H9 (cell line): Measurements from ENCODE around the gene ABL2. TPM values are rescaled to one million over a fixed set of nuclear protein-coding genes. Genes with fewer than 3 reads are reported as not detected.
"Not testable (repeated sequence)": the region's sequence is repeated elsewhere in the genome, so short reads cannot be mapped to it uniquely, and the experiment has no call there.

Source experiments
- DNase-seq: peaks from one replicate; pipeline ENCODE4 v3.0.0-alpha.2; 2017
- H2AFZ ChIP-seq: one replicate; pipeline ENCODE4 v1.6.1; 2013; ENCODE audit warnings: mild to moderate bottlenecking, low read length, control low read depth, moderate library complexity
- H2AK5ac ChIP-seq: 2 replicates; pipeline ENCODE4 v1.6.1; 2013; ENCODE audit warnings: low read length, control low read depth, mixed read lengths; ENCODE audit not compliant: insufficient read length
- H2BK120ac ChIP-seq: one replicate; pipeline ENCODE4 v1.6.1; 2013; ENCODE audit warnings: low read depth, mild to moderate bottlenecking, low read length, control low read depth, inconsistent platforms; ENCODE audit not compliant: poor library complexity, severe bottlenecking
- H2BK12ac ChIP-seq: 2 replicates; pipeline ENCODE4 v1.6.1; 2013; ENCODE audit warnings: low read length, control low read depth, mixed read lengths, low read depth; ENCODE audit not compliant: insufficient read length
- H2BK15ac ChIP-seq: 2 replicates; pipeline ENCODE4 v1.6.1; 2013; ENCODE audit warnings: low read depth, low read length, control low read depth
- H2BK20ac ChIP-seq: one replicate; pipeline ENCODE4 v1.6.1; 2013; ENCODE audit warnings: low read depth, mild to moderate bottlenecking, low read length, control low read depth, inconsistent platforms; ENCODE audit not compliant: poor library complexity, severe bottlenecking
- H2BK5ac ChIP-seq: 2 replicates; pipeline ENCODE4 v1.6.1; 2013; ENCODE audit warnings: low read length, control low read depth, mixed read lengths; ENCODE audit not compliant: insufficient read length
- H3K14ac ChIP-seq: 2 replicates; pipeline ENCODE4 v1.6.1; 2013; ENCODE audit warnings: low read length, control low read depth; ENCODE audit not compliant: insufficient read depth
- H3K18ac ChIP-seq: 2 replicates; pipeline ENCODE4 v1.6.1; 2013; ENCODE audit warnings: low read depth, mild to moderate bottlenecking, mixed read lengths, low read length, control low read depth; ENCODE audit not compliant: insufficient read length
- H3K23ac ChIP-seq: 2 replicates; pipeline ENCODE4 v1.6.1; 2013; ENCODE audit warnings: low read length, control low read depth, mixed read lengths, low read depth; ENCODE audit not compliant: insufficient read length
- H3K23me2 ChIP-seq: 2 replicates; pipeline ENCODE4 v1.6.1; 2013; ENCODE audit warnings: low read depth, mild to moderate bottlenecking, mixed read lengths, low read length, control low read depth; ENCODE audit not compliant: insufficient read length, poor library complexity, severe bottlenecking
- H3K27ac ChIP-seq: 2 replicates; pipeline ENCODE4 v1.5.1; 2013; ENCODE audit warnings: low read length, control low read depth, mixed read lengths, low read depth; ENCODE audit not compliant: insufficient read length
- H3K27me3 ChIP-seq: 2 replicates; pipeline ENCODE4 v1.6.1; 2013; ENCODE audit warnings: low read length, control low read depth, inconsistent platforms; ENCODE audit not compliant: insufficient read depth
- H3K4ac ChIP-seq: 2 replicates; pipeline ENCODE4 v1.6.1; 2013; ENCODE audit warnings: low read depth, mild to moderate bottlenecking, control low read depth, inconsistent platforms, low read length, moderate library complexity
- H3K4me1 ChIP-seq: 2 replicates; pipeline ENCODE4 v1.6.1; 2013; ENCODE audit warnings: low read length, control low read depth, inconsistent platforms; ENCODE audit not compliant: insufficient read depth
- H3K4me2 ChIP-seq: 2 replicates; pipeline ENCODE4 v1.6.1; 2013; ENCODE audit warnings: low read length, control low read depth, mixed read lengths; ENCODE audit not compliant: insufficient read length, insufficient read depth
- H3K56ac ChIP-seq: 2 replicates; pipeline ENCODE4 v1.6.1; 2013; ENCODE audit warnings: low read depth, mild to moderate bottlenecking, mixed read lengths, low read length, control low read depth; ENCODE audit not compliant: insufficient read length
- H3K79me1 ChIP-seq: 2 replicates; pipeline ENCODE4 v1.6.1; 2013; ENCODE audit warnings: low read depth, mild to moderate bottlenecking, moderate library complexity, low read length, control low read depth, inconsistent platforms; ENCODE audit not compliant: insufficient read depth, poor library complexity, severe bottlenecking
- H3K79me2 ChIP-seq: 2 replicates; pipeline ENCODE4 v1.6.1; 2013; ENCODE audit warnings: low read length, control low read depth, inconsistent platforms; ENCODE audit not compliant: insufficient read depth
- H3K9ac ChIP-seq: 2 replicates; pipeline ENCODE4 v1.6.1; 2013; ENCODE audit warnings: low read length, control low read depth, mixed read lengths; ENCODE audit not compliant: insufficient read length; ENCODE audit errors: extremely low read depth
- H3K9me3 ChIP-seq: one replicate; pipeline ENCODE4 v1.6.1; 2013; ENCODE audit warnings: low read depth, low read length, inconsistent platforms; ENCODE audit not compliant: control insufficient read depth
- H3T11ph ChIP-seq: one replicate; pipeline ENCODE4 v1.6.1; 2013; ENCODE audit warnings: mild to moderate bottlenecking, low read length, control low read depth, inconsistent platforms
- H4K20me1 ChIP-seq: one replicate; pipeline ENCODE4 v1.6.1; 2013; ENCODE audit not compliant: control insufficient read depth, insufficient read length, insufficient read depth
- H4K5ac ChIP-seq: 2 replicates; pipeline ENCODE4 v1.6.1; 2013; ENCODE audit warnings: low read depth, mild to moderate bottlenecking, mixed read lengths, low read length, control low read depth; ENCODE audit not compliant: insufficient read length
- H4K8ac ChIP-seq: replicated peaks from 2 replicates; pipeline ENCODE4 v1.6.1; 2013; ENCODE audit warnings: low read length, control low read depth, mixed read lengths, low read depth; ENCODE audit not compliant: insufficient read length
- H4K91ac ChIP-seq: 2 replicates; pipeline ENCODE4 v1.6.1; 2013; ENCODE audit warnings: low read depth, mild to moderate bottlenecking, moderate library complexity, mixed read lengths, low read length, control low read depth; ENCODE audit not compliant: insufficient read length
- H3K27ac Mint-ChIP-seq, 3 experiments: 2 replicates in 2 of 3; 3 replicates in 1 of 3; pipeline ENCODE4 v1.8.0; 2020 to 2021; ENCODE audit warnings: mixed read lengths in 3 of 3, mild to moderate bottlenecking in 1 of 3, moderate library complexity in 1 of 3
- H3K27me3 Mint-ChIP-seq: 2 replicates; pipeline ENCODE4 v1.8.0; 2021; ENCODE audit warnings: low read depth, mild to moderate bottlenecking, moderate library complexity, mixed read lengths
- H3K36me3 Mint-ChIP-seq, 3 experiments: 2 replicates in 2 of 3; 3 replicates in 1 of 3; pipeline ENCODE4 v1.8.0; 2020 to 2021; ENCODE audit warnings: low read depth in 3 of 3, mixed read lengths in 3 of 3; ENCODE audit not compliant: insufficient read depth in 1 of 3
- H3K4me1 Mint-ChIP-seq, 2 experiments: 2 replicates each; pipeline ENCODE4 v1.8.0; 2020; ENCODE audit warnings: mixed read lengths in 2 of 2
- H3K4me3 Mint-ChIP-seq, 2 experiments: 2 replicates in 1 of 2; 3 replicates in 1 of 2; pipeline ENCODE4 v1.8.0; 2020 to 2021; ENCODE audit warnings: mild to moderate bottlenecking in 2 of 2, mixed read lengths in 2 of 2, moderate library complexity in 1 of 2
- H3K9me3 Mint-ChIP-seq, 2 experiments: 2 replicates in 1 of 2; 3 replicates in 1 of 2; pipeline ENCODE4 v1.8.0; 2020; ENCODE audit warnings: mild to moderate bottlenecking in 2 of 2, mixed read lengths in 2 of 2, moderate library complexity in 1 of 2
- WGBS: extraction: QIAGEN DNeasy Blood & Tissue Kit; methylation state at CpG from one replicate; pipeline ENCODE4 v1.1.7; 2013; ENCODE audit warnings: missing lambda C conversion rate, low lambda C conversion rate, mixed read lengths; ENCODE audit not compliant: insufficient read length; ENCODE audit errors: extremely low coverage; 5-methylcytosine and 5-hydroxymethylcytosine counted together
- total RNA-seq: library from RNA; stranded (reverse); gene quantifications from 2 replicates; pipeline ENCODE4 v1.2.1, GENCODE V29; 2021
- TF ChIP-seq, protein P1 (sequence below): fragments of 200-600 bp; sonication (generic); conservative IDR thresholded peaks from 3 replicates; pipeline ENCODE4 v1.8.0; 2021; ENCODE audit warnings: antibody characterized with exemption, mild to moderate bottlenecking

The ABL2 gene
- total RNA-seq, 1 experiment from 2014 or later = 21.2 TPM

DNA sequence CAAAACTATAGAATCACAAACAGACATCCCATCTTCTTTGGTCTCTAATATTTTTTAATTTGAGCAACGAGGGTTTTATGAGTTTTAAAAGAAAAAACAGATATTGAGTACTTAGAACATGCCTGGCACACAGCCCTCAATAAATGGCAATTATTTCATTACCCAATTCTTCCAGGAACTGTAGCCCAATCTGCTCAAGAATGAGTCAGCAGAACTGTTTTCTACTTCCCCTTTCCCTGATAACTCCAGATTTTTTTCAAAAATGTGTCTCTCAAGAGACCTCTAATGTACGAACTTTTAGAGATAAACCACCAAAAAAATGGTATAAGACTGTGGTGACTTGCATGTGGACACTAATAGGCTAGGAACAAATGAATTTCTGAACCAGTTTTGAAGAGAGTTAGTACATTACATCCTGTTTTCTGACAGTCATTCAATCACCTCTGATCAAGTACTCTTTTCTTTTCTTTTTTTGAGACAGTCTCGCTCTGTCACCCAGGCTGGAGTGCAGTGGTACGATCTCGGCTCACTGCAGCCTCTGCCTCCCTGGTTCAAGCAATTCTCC, 11.5 kb downstream of the ABL2 start:
- no peaks in the 10 kb centered on the region; the same call in 1 of the 2 replicates for H3K79me2 ChIP-seq
- DNase-seq = no peak
- no peaks in the 10 kb centered on the region for H3K27me3 Mint-ChIP-seq

DNA sequence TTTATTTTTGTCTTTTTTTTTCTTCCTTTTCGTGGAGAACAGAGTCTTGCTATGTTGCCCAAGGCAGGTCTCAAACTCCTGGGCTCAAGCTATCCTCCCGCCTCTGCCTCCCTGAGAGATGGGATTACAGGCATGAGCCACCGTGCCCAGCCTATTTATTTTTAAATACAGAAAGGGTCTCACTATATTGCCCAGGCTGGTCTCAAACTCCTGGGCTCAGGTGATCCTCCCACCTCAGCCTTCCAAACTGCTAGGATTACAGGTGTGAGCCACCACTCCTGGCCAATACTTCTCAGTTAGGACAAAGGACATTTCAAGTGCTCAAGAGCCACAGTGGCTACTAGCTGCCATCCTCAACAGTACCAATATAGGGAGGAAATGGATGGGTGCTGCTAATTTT, 16.2 kb downstream of the ABL2 start:
- not testable (repeated sequence) for H3K23ac ChIP-seq, H2BK5ac ChIP-seq, H2AFZ ChIP-seq, H3K23me2 ChIP-seq, H4K8ac ChIP-seq, H3K18ac ChIP-seq, H3K36me3 Mint-ChIP-seq, H3K27ac Mint-ChIP-seq, H3K9me3 ChIP-seq, H3K4me3 Mint-ChIP-seq, H3K27me3 ChIP-seq, H3K79me2 ChIP-seq, DNase-seq, H2BK12ac ChIP-seq, H3K4me1 Mint-ChIP-seq, H3K14ac ChIP-seq, H3K27me3 Mint-ChIP-seq, H3K56ac ChIP-seq, H4K91ac ChIP-seq, H3K4ac ChIP-seq, H2BK120ac ChIP-seq, H3K79me1 ChIP-seq, H2AK5ac ChIP-seq, H3K4me1 ChIP-seq, H2BK20ac ChIP-seq, H3K9me3 Mint-ChIP-seq, H4K5ac ChIP-seq, H3K27ac ChIP-seq, H2BK15ac ChIP-seq, H3T11ph ChIP-seq, H4K20me1 ChIP-seq, H3K9ac ChIP-seq, H3K4me2 ChIP-seq
- no CpG with 5 or more reads among the region's 3 CpGs for WGBS

More for the DNA sequence above, 11.5 kb downstream of the ABL2 start:
- Histone ChIP-seq H3K79me1 (peaks cover 4% of the 10 kb centered on the region), H3K4ac (no peak overlapping the region), H3K4me2 (no peak overlapping the region), H4K91ac (no peak overlapping the region), H2AFZ (no peak overlapping the region), H3K23ac (no peak overlapping the region), H4K8ac (no peak overlapping the region), H2BK15ac (no peak overlapping the region), H2BK12ac (no peak overlapping the region), H4K5ac (no peak overlapping the region), H2BK5ac (no peak overlapping the region), H3K9me3 (no peaks in the 10 kb centered on the region), H2BK20ac (no peak overlapping the region), H2AK5ac (no peak overlapping the region), H3K23me2 (no peaks in the 10 kb centered on the region), H4K20me1 (no peaks in the 10 kb centered on the region), H3K9ac (no peak overlapping the region), H2BK120ac (no peak overlapping the region), H3K27me3 (no peaks in the 10 kb centered on the region), H3K14ac (no peak overlapping the region), H3K4me1 (no peaks in the 10 kb centered on the region), H3K27ac (no peak overlapping the region), H3K56ac (no peak overlapping the region), H3T11ph (no peak overlapping the region), H3K18ac (no peak overlapping the region)
- no peak overlapping the region for H3K4me3 Mint-ChIP-seq
- H3K36me3 Mint-ChIP-seq = peaks cover 3 to 24% (median 11%) of the 10 kb centered on the region in 3 experiments; a peak in 6 of 7 replicates
- H3K9me3 Mint-ChIP-seq = no peaks in the 10 kb centered on the region
- no peaks in the 10 kb centered on the region for H3K4me1 Mint-ChIP-seq
- WGBS = no CpG with 5 or more reads among the region's 5 CpGs
- TF ChIP-seq, protein P1, sequence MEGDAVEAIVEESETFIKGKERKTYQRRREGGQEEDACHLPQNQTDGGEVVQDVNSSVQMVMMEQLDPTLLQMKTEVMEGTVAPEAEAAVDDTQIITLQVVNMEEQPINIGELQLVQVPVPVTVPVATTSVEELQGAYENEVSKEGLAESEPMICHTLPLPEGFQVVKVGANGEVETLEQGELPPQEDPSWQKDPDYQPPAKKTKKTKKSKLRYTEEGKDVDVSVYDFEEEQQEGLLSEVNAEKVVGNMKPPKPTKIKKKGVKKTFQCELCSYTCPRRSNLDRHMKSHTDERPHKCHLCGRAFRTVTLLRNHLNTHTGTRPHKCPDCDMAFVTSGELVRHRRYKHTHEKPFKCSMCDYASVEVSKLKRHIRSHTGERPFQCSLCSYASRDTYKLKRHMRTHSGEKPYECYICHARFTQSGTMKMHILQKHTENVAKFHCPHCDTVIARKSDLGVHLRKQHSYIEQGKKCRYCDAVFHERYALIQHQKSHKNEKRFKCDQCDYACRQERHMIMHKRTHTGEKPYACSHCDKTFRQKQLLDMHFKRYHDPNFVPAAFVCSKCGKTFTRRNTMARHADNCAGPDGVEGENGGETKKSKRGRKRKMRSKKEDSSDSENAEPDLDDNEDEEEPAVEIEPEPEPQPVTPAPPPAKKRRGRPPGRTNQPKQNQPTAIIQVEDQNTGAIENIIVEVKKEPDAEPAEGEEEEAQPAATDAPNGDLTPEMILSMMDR = no peak
- peak overlapping the region in 1 of 3 experiments; percentile 76; a peak in 3 of 7 replicates for H3K27ac Mint-ChIP-seq
